NCI-H187 treated with DMSO at 0.1 percent for 48 hours (cell line): ENCODE data around the gene CDKN2AIPNL.
"Not testable (repeated sequence)": the region's sequence is repeated elsewhere in the genome, so short reads cannot be mapped to it uniquely, and the experiment has no call there.

Source experiments
- DNase-seq: peaks from one replicate; lab custom pipeline; 2025; lab: John Stamatoyannopoulos, UW

CDKN2AIPNL gene

DNA sequence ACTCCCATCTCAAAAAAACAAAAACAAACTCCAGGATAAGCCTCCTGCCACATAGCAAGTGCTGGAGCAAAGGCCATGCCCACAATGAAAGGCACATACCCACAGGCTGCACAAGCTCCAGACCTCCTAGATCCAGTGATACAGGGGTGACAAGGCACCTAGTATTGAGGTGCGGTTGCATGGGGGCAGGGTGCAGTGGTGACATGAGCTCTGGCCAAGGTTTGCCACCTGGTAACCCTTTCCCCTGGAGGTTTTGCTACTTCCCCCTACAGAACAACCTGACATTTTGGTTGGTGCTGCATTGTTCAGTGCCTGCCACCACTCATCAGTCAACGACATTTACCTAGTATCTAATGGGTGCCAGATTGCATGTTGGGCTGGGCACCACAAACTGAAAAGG is 14.5 kb downstream of the CDKN2AIPNL start:
- no peak for DNase-seq

DNA sequence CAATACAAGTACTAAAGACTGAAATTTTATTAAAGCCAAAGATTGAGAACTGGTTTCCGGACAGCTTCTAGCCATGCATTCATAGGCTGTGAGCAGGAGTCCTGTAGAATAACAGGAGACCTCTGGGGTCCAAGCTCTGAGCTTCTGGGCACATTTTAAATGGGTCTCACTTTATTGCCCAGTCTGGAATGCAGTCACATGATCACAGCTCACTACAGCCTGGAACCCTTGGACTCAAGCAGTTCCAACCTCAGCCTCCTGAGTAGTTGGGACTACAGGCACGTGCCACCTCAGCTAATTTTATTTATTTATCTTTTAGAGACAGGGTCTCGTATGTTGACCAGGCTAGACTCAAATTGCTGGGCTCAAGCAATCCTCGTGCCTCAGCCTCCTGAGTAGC is 15.4 kb downstream of the CDKN2AIPNL start:
- no peak for DNase-seq

DNA sequence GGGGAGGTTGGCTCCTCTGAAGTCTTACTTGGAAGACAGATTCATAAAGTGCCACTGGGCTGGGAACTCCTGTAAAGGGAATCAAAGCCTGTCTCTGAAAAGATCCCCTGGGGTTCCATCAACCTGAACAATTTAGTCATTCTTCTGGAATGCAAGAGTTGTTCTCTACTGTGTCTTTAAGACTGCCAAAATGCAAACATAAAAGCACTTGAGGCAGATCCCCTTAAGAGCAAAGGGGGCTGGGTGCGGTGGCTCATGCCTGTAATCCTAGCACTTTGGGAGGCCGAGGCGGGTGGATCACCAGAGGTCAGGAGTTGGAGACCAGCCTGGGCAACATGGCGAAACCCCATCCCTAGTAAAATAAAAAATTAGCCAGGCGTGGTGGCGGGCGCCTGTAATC is 16.7 kb downstream of the CDKN2AIPNL start:
- no peak for DNase-seq

DNA sequence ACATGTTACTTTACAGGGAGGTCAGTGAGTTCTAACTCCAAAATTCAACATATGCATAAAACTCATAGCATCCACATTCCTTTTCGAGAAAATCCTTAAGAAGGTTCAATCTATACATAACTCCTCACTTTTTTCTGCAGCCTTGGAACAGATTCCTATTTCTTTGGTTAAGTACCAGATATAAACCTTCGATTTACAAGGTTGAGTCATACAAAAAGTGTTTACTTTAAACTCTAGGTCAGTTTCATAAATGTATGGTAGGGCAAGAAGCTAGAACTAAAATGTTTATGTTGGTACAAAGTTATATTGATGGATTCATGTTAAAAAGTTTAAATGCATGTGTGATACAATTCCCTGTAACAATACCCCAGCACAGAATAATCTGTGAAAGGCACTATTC is 19.4 kb downstream of the CDKN2AIPNL start:
- no peak for DNase-seq

DNA sequence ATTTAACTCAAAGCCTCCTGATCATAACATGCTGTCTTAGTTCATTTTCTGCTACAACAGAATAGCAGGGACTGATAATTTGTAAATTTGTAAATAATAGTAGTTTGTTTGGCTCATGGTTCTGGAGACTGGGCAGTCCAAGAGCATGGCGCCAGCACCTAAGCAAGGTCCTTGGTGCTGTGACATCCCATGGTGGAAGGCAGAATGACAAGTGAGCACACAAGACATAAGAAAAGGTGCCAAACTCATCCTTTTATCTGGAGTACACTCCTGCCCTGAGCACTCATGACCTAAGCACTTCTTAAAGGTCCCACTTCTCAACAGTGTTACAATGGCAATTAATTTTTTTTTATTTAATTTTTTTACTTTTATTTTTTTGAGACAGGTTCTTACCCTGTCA is 24.2 kb downstream of the CDKN2AIPNL start:
- no peak for DNase-seq

DNA sequence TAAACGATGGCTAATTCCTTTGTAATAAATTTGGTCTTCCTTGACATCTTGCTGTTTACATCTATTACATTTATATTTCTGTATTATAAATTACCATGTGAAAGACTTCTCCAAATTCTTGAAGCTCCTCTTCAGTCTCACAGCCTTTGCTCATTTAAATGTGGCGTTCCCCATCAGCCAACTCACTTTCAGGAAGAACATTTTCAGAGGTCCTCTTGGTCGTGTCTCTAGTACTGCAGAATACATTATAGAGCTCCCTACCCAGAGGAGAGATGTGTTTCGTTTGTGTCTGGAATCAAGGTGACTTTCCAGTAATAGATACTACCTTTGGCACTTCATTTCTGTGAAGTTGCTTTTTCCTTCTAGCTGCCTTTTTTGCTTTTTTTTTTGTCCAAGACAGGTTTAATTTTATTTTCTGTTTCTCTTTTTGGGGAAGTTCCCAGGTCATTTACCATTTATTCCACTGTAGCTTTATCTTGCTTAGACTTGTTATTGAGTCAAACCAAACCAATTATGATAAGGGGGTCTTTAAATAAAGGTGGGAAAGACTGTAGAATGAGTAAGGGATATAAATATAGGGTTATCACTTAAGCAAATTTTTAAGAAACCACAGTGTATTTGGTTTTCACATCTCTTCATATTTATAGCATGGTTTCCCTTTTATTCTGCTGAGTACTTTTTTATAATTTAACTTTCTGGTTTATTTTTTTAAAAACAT is 27.5 kb downstream of the CDKN2AIPNL start:
- no peak for DNase-seq

DNA sequence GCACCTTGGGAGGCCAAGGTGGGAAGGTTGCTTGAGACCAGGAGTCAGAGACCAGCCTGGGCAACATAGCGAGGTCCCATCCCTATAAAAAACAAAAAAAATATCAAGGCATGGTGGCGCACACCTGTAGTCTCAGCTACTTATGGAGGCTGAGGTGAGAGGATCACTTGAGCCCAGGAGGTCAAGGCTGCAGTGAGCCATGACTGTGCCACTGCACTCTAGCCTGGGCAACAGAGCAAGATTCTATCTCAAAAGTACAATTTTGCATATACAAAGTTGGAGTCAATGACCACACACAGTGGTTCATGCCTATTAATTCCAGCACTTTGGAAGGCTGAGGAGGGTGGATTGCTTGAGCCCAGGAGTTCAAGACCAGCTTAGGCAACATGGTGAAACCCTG is 29.5 kb downstream of the CDKN2AIPNL start:
- not testable (repeated sequence) for DNase-seq

DNA sequence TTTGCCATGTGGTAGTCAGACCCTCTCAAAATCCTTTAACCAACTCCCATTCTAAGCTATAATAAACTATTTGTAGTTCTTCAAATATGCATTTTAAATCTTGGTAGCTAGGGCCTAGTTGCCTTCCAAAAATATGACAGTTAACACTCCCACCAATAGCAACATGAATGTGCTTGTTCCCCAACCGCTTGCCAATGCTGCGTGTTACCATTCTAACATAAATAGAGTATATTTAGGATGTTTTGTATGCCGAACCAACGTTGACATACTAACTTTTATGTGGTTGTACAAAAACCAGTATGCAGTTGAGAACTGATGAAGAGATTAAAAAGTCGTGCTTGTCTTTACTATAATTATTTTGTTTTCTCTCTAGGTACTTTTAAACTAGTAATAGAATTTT is 31.3 kb downstream of the CDKN2AIPNL start:
- no peak for DNase-seq

DNA sequence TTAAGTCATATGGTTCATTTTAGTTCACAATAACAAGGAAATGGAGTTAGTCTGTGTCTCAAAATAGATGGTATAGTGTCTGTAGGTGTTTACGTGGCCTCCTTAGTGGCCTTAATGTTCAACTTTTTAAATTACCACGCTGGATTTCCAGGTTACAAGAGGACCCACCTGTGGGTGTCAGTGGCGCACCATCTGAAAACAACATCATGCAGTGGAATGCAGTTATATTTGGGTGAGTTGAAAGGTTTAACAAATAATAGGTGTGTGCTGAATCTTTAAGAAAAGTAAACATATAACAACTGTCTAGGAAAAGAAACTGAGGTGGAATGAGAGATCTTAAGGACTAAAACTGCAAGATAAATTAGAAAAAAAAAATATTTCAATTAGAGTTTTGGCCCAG is 37.4 kb downstream of the CDKN2AIPNL start:
- no peak for DNase-seq

DNA sequence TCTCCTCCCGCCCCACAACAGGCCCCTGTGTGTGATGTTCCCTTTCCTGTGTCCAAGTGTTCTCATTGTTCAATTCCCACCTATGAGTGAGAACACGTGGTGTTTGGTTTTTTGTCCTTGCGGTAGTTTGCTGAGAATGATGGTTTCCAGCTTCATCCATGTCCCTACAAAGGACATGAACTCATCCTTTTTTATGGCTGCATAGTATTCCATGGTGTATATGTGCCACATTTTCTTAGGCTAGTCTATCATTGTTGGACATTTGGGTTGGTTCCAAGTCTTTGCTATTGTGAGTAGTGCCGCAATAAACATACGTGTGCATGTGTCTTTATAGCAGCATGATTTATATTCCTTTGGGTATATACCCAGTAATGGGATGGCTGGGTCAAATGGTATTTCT is 38.0 kb downstream of the CDKN2AIPNL start:
- DNase-seq, result not testable (repeated sequence)

DNA sequence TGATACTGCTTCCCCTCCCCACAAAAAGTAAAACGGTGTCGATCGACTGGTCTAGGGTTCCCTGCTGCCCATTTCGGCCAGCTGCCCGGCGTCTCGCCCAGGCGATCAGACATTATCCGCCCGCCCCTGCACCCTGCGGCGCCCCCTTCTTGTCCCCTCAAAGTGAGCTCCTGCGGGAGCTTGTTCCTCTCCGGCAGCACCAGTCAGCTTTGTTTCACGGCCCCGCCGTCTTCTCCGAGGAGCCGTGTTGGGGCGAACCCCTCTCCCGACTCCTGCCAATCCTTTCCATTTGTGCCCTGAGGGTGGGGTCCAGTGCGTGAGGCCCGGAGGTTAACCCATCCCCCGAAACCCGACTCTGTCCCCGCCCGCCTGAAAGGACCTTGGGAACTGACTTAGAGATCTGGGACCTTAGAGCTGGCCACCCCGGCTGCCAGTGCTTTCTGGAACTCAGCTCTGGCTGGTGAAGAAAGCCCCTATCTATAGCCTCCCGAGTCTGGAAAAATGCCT is 39.8 kb downstream of the CDKN2AIPNL start:
- no peak for DNase-seq

DNA sequence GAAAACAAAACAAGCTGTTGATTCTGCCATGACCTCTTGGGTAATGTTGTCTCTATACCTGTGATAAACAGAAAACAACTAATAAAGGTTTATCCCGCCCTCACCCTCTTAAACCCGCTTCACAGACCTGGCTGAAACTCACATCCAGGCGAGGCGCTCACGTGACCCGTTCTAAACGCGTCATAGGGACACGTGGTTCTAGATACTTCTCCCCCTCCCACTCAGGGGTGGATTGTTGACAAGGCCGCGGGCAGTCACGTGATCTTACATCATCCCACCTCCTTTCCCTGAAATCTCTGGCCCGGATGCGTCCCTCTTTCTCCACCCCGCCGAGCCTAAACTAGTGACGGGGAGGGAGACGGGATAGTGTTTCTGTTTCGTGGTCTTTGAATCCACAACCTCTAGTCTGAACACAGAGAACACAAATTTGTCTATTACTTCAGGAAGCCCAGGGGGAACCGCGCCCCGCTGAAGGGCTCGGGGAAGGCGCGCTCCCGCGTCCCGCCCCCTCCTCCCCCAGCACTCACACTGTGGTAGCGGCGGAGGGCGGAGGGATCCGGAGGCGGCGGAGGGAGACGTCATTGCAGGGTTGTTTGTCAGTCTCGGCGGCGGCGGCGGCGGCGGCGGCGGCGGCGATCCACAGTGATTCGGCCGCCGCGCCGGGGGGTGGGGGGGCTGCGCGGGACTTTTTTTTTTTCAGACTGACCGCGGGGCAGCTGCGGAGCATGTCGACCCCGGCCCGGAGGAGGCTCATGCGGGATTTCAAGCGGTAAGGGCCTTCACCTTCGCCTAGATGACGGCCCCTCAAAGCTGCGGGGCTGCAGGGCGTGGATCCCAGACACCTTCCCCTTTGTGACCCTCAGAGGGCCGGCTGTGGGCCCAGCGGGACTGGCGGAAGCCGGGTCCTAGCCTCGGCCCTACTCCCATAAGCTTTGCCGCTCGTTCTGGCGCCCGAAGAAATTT is 40.5 kb downstream of the CDKN2AIPNL start, which contains the start of gene UBE2B:
Gene UBE2B (plus strand): TSS at position 699 of the 963 bp plus-strand sequence. CDS start 27 bp downstream, at position 726.
- peak; percentile 94 for DNase-seq

DNA sequence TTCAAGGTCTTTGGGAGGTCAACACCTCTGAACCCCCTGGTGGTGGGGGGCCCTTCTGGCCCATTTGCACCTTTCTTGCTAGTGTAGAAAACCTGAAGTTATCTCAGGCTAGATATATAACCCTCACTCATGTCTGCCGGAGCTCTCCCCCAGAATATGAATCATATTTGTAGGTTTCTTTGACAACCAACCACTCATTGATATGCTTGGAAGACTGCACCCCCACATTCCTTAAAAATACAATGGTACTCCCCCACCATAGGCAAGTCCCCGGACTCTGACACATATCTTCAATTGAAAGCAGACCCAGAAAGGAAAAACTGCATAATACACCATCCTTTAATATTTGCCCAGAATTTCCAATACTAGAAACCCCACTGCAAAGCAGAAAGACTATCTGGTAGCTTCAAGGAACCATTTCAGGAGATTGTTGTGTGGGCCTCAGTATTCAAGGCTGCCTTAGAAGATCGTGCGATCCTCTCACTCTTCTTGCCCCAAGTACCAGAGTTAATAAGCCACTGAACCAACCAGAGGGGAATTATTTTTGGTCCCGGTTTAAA is 41.3 kb downstream of the CDKN2AIPNL start:
- no peak for DNase-seq

DNA sequence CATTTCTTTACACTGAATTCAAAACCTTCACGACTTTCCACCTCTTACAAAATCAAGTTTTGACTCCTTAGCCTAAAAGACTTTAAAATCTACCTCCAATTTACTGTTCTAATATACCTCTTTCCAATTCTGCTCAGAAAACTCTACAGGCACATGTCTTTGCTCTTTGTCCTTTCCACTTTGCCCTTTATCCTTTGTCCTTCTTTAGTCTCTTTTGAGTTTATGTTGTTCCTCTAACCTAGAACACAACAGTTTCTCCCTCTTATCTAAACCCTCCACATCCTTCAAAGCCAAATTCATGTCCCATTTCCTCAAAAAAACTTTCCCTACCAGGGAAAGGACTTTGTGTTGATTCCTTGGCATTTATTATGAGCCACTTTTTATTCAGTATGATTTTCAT is 46.1 kb downstream of the CDKN2AIPNL start:
- no peak for DNase-seq

DNA sequence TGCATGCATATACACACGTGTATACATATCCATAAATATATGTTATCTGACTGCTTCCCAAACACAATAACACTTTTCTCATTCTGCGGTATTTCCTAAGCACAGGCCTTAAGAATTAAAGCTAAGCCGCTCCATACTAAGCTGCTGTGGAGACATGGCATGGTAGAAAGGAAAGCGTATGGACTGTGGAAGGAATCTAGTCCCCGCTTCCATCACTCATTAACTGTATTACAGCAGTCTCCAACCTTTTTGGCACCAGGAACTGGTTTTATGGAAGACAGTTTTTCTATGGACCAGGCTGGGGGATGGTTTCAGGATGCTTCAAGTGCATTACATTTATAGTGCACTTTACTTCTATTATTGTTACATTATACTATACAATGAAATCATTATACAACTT is 56.0 kb downstream of the CDKN2AIPNL start:
- no peak for DNase-seq
